HAP-1 (cell line): ENCODE data around the gene ZNF667.

Experiments used
- DNase-seq, 2 experiments: peaks; one replicate each; pipeline ENCODE4 v3.0.0-alpha.2; 2016 to 2020; ENCODE audit warnings: low spot score in 2 of 2
- H3K27me3 ChIP-seq: fragments of 250-450 bp; sonication (Bioruptor Pico); 2 replicates; pipeline ENCODE4 v1.5.1; 2020; ENCODE audit warnings: low read depth, mild to moderate bottlenecking, moderate library complexity
- H3K36me3 ChIP-seq: fragments of 250-450 bp; sonication (Bioruptor Pico); replicated peaks from 2 replicates; pipeline ENCODE4 v1.5.1; 2020; ENCODE audit warnings: mild to moderate bottlenecking
- H3K4me1 ChIP-seq: fragments of 250-450 bp; sonication (Bioruptor Pico); 2 replicates; pipeline ENCODE4 v1.5.1; 2020; ENCODE audit warnings: mild to moderate bottlenecking
- H3K4me3 ChIP-seq: fragments of 250-450 bp; sonication (Bioruptor Pico); 2 replicates; pipeline ENCODE4 v1.5.1; 2020; ENCODE audit warnings: mild to moderate bottlenecking, moderate library complexity
- H3K9me3 ChIP-seq: fragments of 250-450 bp; sonication (Bioruptor Pico); 2 replicates; pipeline ENCODE4 v1.5.1; 2020; ENCODE audit warnings: mild to moderate bottlenecking, moderate library complexity
- in situ Hi-C: fragments of 300-500 bp; cut with MboI; formaldehyde crosslinking; loops from 3 replicates; pipeline ENCODE4 v1.14.3; 2020; ENCODE audit warnings: low sequenced_read_pairs, inconsistent platforms, mixed read lengths

ZNF667 gene

GRCh38 chr19:56476651-56477428 lies at the start of gene ZNF667:
Gene ZNF667 (minus strand): TSS chr19:56477345. CDS start chr19:56462370, 14,975 bp downstream.
- in situ Hi-C loops: no loop called here
- no peak for DNase-seq
- Histone ChIP-seq H3K4me3 (no peak within 1 kb of the TSS), H3K36me3 (no peaks in the 10 kb centered on the region), H3K9me3 (no peaks in the 10 kb centered on the region), H3K27me3 (no peaks in the 10 kb centered on the region), H3K4me1 (no peaks in the 10 kb centered on the region)

- H3K27me3 ChIP-seq: no peaks in the 10 kb centered on the region
- peaks cover 16% of the 10 kb centered on the region; the same call in 1 of the 2 replicates for H3K9me3 ChIP-seq
- no peaks in the 10 kb centered on the region for H3K4me1 ChIP-seq
- in situ Hi-C loops: no loop called here
- no peak overlapping the region for H3K4me3 ChIP-seq
- H3K36me3 ChIP-seq: no peaks in the 10 kb centered on the region
- DNase-seq: no peak
Measured at GRCh38 chr19:56525214-56525860, 48.2 kb upstream of the ZNF667 start.

DNA sequence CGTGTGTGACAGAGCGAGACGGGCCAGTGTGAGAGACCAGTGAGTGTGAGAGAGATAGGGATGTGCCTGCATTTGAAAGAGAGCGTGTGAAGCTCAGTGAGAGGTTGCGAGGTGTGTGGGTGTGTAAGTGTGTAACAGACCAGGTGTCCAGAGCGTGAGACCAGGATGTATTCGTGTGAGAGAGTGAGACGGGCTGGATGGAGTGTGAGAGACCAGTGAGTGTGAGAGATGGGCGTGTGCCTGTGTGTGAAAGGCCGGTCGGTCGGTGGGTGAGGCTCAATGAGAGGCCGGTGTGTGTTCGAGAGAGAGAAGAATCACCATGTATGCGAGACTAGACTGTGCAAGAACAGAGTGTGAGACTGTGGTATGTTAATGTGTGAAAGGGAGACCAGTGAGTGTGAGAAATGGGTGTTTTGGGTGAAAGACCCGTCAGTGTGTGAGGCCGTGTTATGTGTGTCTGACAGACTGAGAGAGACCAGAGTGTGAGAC lies 31.2 kb upstream of the ZNF667 start:
- no peaks in the 10 kb centered on the region for H3K36me3 ChIP-seq
- peaks cover 4% of the 10 kb centered on the region for H3K9me3 ChIP-seq
- in situ Hi-C loops: no loop called here
- DNase-seq: no peak
- H3K4me1 ChIP-seq: no peaks in the 10 kb centered on the region
- no peaks in the 10 kb centered on the region for H3K27me3 ChIP-seq
- peak overlapping the region; percentile 62 for H3K4me3 ChIP-seq

DNA sequence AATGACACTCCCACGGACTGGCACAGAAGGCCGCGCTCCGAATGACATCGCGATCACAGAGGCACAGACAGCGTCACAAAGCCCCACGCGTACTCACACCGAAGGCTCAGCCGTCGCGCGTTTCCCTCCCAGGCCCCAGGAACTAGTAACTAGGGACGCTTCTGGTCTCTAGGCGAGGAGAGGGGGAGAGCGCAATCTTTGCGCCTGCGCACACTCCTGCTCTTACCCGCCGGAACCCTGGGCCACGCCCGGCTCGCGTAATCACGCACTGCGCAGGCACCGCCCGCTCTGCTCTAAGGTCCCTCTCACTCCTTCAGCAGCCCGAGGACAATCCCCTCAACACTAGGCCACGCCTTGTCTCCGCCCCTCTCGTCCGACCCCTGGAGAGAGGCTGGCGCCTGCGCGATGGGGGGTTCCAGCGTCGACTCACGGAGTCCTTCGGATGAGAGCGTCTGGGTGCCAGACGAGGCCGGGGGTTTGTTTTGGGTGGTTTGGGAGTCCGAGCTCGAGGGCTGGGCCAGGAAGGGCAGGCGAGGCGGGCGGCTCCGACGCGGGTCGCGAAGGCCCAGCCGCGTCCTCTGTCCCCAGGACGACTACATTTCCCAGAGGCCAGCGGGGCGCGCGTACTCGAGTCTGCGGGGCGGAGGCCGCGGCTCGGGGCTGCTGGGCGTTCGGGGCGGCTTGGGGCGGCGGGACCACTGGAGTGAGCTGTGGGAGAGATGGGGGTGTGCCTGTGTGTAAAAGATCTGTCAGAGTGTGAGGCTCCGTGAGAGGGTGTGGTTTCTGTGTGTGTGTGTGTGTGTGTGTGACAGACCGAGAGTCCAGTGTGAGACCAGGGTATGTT lies 30.5 kb upstream of the ZNF667 start, which contains the start of gene ZNF471:
ZNF471 (plus strand) TSS at position 410 of the 844 bp plus-strand sequence. CDS start 3,717 bp downstream, outside the sequence.
- Histone ChIP-seq H3K36me3 (no peaks in the 10 kb centered on the region), H3K9me3 (peaks cover 4% of the 10 kb centered on the region), H3K27me3 (no peaks in the 10 kb centered on the region), H3K4me3 (peak within 1 kb of the TSS; percentile 62), H3K4me1 (no peaks in the 10 kb centered on the region)
- in situ Hi-C loops: no loop called here
- peak; percentile 90 to 95 for DNase-seq

GRCh38 chr19:56504581-56504980 lies 27.4 kb upstream of the ZNF667 start:
- H3K9me3 ChIP-seq: peaks cover 4% of the 10 kb centered on the region; the same call in 1 of the 2 replicates
- no peak for DNase-seq
- no peak overlapping the region for H3K4me3 ChIP-seq
- in situ Hi-C loops: no loop called here
- no peaks in the 10 kb centered on the region for H3K36me3 ChIP-seq
- no peaks in the 10 kb centered on the region for H3K27me3 ChIP-seq
- H3K4me1 ChIP-seq: no peaks in the 10 kb centered on the region

- Histone ChIP-seq H3K9me3 (no peaks in the 10 kb centered on the region), H3K27me3 (no peaks in the 10 kb centered on the region), H3K36me3 (no peaks in the 10 kb centered on the region), H3K4me3 (no peak overlapping the region), H3K4me1 (no peaks in the 10 kb centered on the region)
- DNase-seq: no peak
- in situ Hi-C loops: no loop called here
Measured at GRCh38 chr19:56491399-56491798, 14.3 kb upstream of the ZNF667 start.

DNA sequence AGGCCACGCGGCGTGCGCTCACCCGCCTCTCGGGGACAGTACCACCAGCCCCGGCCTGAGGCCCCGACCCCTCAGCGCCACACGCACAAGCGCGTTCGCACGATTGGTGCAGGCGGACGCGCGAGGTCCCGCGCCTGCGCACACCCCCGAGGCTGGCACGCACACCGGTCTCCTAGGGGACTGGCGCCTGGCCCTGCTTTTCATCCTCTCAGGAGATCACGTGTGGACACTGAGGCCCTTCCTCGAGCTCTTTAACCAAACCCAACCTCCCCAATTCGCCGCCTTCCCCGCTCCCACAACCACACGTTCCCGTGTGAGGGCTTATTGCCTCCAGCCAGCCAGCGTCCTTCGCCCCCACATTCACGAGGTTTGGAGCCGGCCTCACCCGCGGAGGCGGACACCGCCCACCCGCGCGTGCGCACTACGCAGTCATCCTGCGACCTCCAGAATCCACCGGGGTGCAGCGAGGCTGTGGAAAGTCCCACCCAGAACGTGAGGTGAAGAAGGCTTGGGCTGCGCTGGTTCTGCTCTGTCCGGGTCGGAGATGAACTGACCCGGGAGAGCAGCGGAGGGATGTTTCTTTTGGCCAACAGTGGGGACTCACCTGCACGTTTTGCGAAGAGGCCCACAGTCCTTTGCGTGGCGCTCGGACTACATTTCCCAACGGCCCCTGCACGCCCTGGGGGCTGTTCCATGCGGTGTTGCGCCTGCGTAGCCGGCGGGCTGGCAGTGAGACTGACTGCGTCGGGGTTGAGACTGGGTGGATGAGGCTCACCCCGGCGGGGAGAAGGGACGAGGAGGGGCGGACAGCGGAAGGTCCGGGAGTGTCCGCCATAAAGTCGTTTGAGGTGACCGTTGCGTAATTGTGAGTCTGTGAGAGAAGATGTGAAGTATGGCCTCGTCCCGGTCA lies 539 bp upstream of the ZNF667 start:
- no peak overlapping the region for H3K4me3 ChIP-seq
- no peak for DNase-seq
- in situ Hi-C loops: no loop called here
- H3K36me3 ChIP-seq: no peaks in the 10 kb centered on the region
- H3K27me3 ChIP-seq: no peaks in the 10 kb centered on the region
- H3K9me3 ChIP-seq: no peaks in the 10 kb centered on the region
- H3K4me1 ChIP-seq: no peaks in the 10 kb centered on the region

DNA sequence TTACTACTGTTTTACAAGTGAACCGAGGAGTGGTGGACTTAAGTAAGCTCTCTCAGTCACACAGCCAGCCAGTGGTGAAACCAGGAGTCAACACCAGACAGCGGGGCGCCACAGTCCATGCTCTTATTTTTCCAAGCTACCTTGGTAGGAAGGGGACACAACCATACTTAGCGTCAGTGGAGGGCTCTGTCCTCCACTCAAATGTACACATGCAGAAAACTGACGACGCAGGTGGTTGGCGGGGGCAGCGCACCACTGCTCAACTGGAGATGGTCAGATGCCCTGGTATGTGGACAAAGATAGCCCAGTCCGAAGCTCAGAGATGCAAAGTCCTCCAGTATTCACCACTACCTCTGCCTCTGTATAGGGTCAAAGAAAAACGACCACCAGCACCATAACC lies 1.1 kb downstream of the ZNF667 start:
- no peak overlapping the region for H3K4me3 ChIP-seq

GRCh38 chr19:56474308-56474707 lies 2.8 kb downstream of the ZNF667 start:
- in situ Hi-C loops: no loop called here
- no peak overlapping the region for H3K4me3 ChIP-seq
- H3K36me3 ChIP-seq: no peaks in the 10 kb centered on the region
- H3K9me3 ChIP-seq: no peaks in the 10 kb centered on the region
- no peak for DNase-seq
- H3K4me1 ChIP-seq: no peaks in the 10 kb centered on the region
- no peaks in the 10 kb centered on the region for H3K27me3 ChIP-seq

More for the DNA sequence above, 1.1 kb downstream of the ZNF667 start:
- Histone ChIP-seq H3K27me3 (no peaks in the 10 kb centered on the region), H3K4me1 (no peaks in the 10 kb centered on the region), H3K36me3 (no peaks in the 10 kb centered on the region), H3K9me3 (no peaks in the 10 kb centered on the region)
- no peak for DNase-seq
- in situ Hi-C loops: no loop called here

DNA sequence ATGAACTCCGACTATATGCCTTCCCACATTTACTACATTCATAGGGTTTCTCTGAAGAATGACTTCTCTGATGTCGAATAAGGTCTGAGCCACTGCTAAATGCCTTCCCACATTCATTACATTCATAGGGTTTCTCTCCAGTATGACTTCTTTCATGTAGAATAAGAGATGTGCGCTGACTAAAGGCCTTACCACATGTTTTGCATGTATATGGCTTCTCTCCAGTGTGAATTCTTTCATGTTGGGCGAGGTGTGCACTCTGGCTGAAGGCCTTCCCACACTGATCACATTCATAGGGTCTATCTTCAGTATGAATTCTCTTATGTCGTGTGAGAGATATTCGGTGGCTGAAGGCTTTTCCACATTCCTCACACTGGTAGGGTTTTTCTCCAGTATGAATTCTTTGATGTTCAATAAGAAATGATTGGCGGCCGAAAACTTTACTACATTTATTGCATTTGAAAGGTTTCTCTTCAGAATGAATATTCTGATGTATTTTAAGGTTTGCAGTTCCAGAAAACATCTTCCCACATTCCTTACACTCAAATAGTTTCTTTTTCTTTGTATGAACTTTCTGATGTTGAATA lies 35.8 kb downstream of the ZNF667 start:
- Histone ChIP-seq H3K27me3 (no peaks in the 10 kb centered on the region), H3K4me3 (no peak overlapping the region), H3K36me3 (no peaks in the 10 kb centered on the region), H3K4me1 (no peaks in the 10 kb centered on the region), H3K9me3 (peaks cover 6% of the 10 kb centered on the region; the same call in 1 of the 2 replicates)
- in situ Hi-C loops: no loop called here
- no peak for DNase-seq

DNA sequence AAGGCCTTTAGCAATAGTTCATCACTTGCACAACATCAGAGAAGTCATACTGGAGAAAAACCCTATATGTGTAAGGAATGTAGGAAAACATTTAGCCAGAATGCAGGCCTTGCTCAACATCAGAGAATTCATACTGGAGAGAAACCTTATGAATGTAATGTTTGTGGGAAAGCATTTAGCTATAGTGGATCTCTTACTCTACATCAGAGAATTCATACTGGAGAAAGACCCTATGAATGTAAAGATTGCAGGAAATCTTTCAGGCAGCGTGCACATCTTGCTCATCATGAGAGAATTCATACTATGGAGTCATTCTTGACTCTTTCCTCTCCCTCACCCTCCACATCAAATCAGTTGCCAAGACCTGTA lies 53.2 kb downstream of the ZNF667 start:
- H3K27me3 ChIP-seq: no peaks in the 10 kb centered on the region
- H3K4me3 ChIP-seq: no peak overlapping the region
- DNase-seq: no peak
- no peaks in the 10 kb centered on the region for H3K36me3 ChIP-seq
- H3K9me3 ChIP-seq: peaks cover 29% of the 10 kb centered on the region
- no peaks in the 10 kb centered on the region for H3K4me1 ChIP-seq
- in situ Hi-C loops: no loop called here

DNA sequence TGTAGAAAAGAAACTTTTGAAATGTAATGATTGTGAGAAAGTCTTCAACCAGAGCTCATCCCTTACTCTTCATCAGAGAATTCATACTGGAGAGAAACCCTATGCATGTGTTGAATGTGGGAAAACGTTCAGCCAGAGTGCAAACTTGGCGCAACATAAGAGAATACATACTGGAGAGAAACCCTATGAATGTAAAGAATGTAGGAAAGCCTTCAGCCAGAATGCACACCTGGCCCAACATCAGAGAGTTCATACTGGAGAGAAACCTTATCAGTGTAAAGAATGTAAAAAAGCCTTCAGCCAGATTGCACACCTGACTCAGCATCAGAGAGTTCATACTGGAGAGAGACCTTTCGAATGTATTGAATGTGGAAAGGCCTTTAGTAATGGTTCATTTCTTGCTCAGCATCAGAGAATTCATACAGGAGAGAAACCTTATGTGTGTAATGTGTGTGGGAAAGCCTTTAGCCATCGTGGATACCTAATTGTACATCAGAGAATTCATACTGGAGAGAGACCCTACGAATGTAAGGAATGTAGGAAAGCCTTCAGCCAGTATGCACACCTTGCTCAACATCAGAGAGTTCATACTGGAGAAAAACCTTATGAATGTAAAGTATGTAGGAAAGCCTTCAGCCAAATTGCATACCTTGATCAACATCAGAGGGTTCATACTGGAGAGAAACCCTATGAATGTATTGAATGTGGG lies 53.7 kb downstream of the ZNF667 start:
- Histone ChIP-seq H3K4me3 (no peak overlapping the region), H3K9me3 (peaks cover 32% of the 10 kb centered on the region), H3K36me3 (no peaks in the 10 kb centered on the region), H3K4me1 (no peaks in the 10 kb centered on the region), H3K27me3 (no peaks in the 10 kb centered on the region)
- no peak for DNase-seq
- in situ Hi-C loops: no loop called here
